PC-3 (cell line): ENCODE data around the gene TMEM44. TPM values are rescaled to one million over a fixed set of nuclear protein-coding genes. Genes with fewer than 3 reads are reported as not detected.

ENCODE experiments used
- ATAC-seq: fragments of 200-7000 bp; cut with Tn5 transposase; 2 replicates; pipeline ENCODE4 v1.9.1; 2020; ENCODE audit warnings: mild to moderate bottlenecking, moderate library complexity
- BruUV-seq: library from RNA; stranded (reverse); fragments of 400-500 nt; replicated peaks from 2 replicates; lab custom pipeline; 2021; lab: Mats Ljungman, UMichigan
- CTCF ChIA-PET: fragments of 300-600 bp; sonication (Branson Sonifier 250); formaldehyde crosslinking; loops from one replicate; lab custom pipeline; 2022; ENCODE audit warnings: antibody characterized with exemption; lab: Charles Lee
- POLR2A ChIA-PET: fragments of 300-600 bp; sonication (Branson Sonifier 250); formaldehyde crosslinking; loops from one replicate; lab custom pipeline; 2022; ENCODE audit warnings: antibody characterized with exemption; ENCODE audit not compliant: unreplicated experiment; lab: Charles Lee
- DNase-seq: peaks from one replicate; pipeline ENCODE4 v3.0.0-alpha.2; 2015
- H2AFZ ChIP-seq: fragments of 300-600 bp; sonication (generic); 2 replicates; pipeline ENCODE4 v1.6.0; 2016; ENCODE audit warnings: antibody characterized with exemption, low read length
- H3F3A ChIP-seq: fragments of 300-600 bp; sonication (generic); one replicate; pipeline ENCODE4 v1.6.0; 2017; ENCODE audit warnings: antibody characterized with exemption, low read length, control low read depth, mild to moderate bottlenecking; ENCODE audit not compliant: unreplicated experiment
- H3K27ac ChIP-seq: fragments of 300-600 bp; sonication (generic); 2 replicates; pipeline ENCODE4 v1.5.1; 2016; ENCODE audit warnings: mild to moderate bottlenecking, low read length
- H3K27me3 ChIP-seq: fragments of 300-600 bp; sonication (generic); 2 replicates; pipeline ENCODE4 v1.6.1; 2016; ENCODE audit warnings: low read length, mixed read lengths
- H3K36me3 ChIP-seq: fragments of 300-600 bp; sonication (generic); 2 replicates; pipeline ENCODE4 v1.6.1; 2016; ENCODE audit warnings: low read depth, mixed run types, low read length, mixed read lengths
- H3K4me1 ChIP-seq: fragments of 300-600 bp; sonication (generic); 2 replicates; pipeline ENCODE4 v1.5.1; 2016; ENCODE audit warnings: low read length; ENCODE audit not compliant: insufficient read depth
- H3K4me2 ChIP-seq: fragments of 300-600 bp; sonication (generic); 2 replicates; pipeline ENCODE4 v1.6.0; 2016; ENCODE audit warnings: low read length
- H3K4me3 ChIP-seq: fragments of 300-600 bp; sonication (generic); 2 replicates; pipeline ENCODE4 v1.5.1; 2016; ENCODE audit warnings: mild to moderate bottlenecking, low read length, mixed read lengths
- H3K79me2 ChIP-seq: fragments of 300-600 bp; sonication (generic); 2 replicates; pipeline ENCODE4 v1.6.1; 2017; ENCODE audit warnings: low read length, mixed read lengths
- H3K9ac ChIP-seq: fragments of 300-600 bp; sonication (generic); 2 replicates; pipeline ENCODE4 v1.6.0; 2016; ENCODE audit warnings: mild to moderate bottlenecking, low read length
- H3K9me2 ChIP-seq: fragments of 300-600 bp; sonication (generic); replicated peaks from 2 replicates; pipeline ENCODE4 v1.6.1; 2016; ENCODE audit warnings: mixed run types, low read length, mixed read lengths
- H3K9me3 ChIP-seq: fragments of 300-600 bp; sonication (generic); 2 replicates; pipeline ENCODE4 v1.6.1; 2016; ENCODE audit warnings: low read length, mixed read lengths
- H4K20me1 ChIP-seq: fragments of 300-600 bp; sonication (generic); 2 replicates; pipeline ENCODE4 v1.6.1; 2016; ENCODE audit warnings: low read length, mixed read lengths
- EZH2 ChIP-seq: fragments of 300-600 bp; sonication (generic); IDR thresholded peaks from one replicate; pipeline ENCODE4 v1.6.1; 2017; ENCODE audit warnings: antibody characterized with exemption, mild to moderate bottlenecking, low read length; ENCODE audit not compliant: unreplicated experiment
- EZH2phosphoT487 ChIP-seq: fragments of 300-600 bp; sonication (generic); IDR thresholded peaks from 2 replicates; pipeline ENCODE4 v1.6.1; 2018; ENCODE audit warnings: mild to moderate bottlenecking, antibody characterized with exemption, low read length, borderline replicate concordance
- intact Hi-C: fragments of 100-400 bp; cut with micrococcal nuclease; formaldehyde crosslinking; loops from 2 replicates; pipeline ENCODE4 v1.9.0; 2023
- total RNA-seq: library from RNA; depleted of rRNA; stranded (reverse); fragments of >200 nt; gene quantifications from 2 replicates; pipeline ENCODE4 v1.2.3, GENCODE V29; 2014
- TF ChIP-seq, protein P1 (sequence below): fragments of 300-600 bp; sonication (generic); conservative IDR thresholded peaks from 2 replicates; pipeline ENCODE4 v1.5.1; 2017; ENCODE audit warnings: antibody characterized with exemption, low read depth, mild to moderate bottlenecking, low read length

Gene TMEM44
- total RNA-seq, 1 experiment from 2014 or later = 16.6 TPM

DNA sequence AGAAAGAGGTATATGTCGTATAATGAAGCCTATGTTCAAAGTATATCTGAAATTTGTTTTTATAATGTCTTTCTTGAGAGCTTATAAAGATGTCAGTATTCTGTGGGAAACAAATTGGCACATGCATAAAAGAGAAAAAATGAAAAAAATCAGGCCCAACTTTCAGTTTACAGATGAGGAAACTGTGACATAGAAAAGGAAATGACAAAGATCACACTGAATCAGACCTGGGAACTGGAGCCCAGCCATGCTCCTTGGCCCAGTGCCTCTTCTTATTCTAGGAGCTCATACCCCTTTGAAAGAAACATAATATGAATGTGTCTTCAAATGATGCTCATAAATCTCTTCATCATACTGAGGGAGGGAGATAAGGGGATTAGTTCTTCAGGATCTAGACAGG is 48.4 kb downstream of the TMEM44 start:
- peak; percentile 82 for DNase-seq
- ChIA-PET POLR2A (interaction anchor here (0.6 to 0.8 kb wide), 4 partner anchors 8 to 87 kb away, joined by 3 to 7 read pairs (median 5); no protein-coding TSS in a partner anchor), CTCF (interaction anchor here (1.7 kb wide), 1 partner anchor 113 kb away, joined by 5 read pairs; no protein-coding TSS in a partner anchor)
- Histone ChIP-seq H3F3A (peaks cover 3% of the 10 kb centered on the region), H3K4me2 (peak overlapping the region; percentile 94), H4K20me1 (no peaks in the 10 kb centered on the region), H2AFZ (no peak overlapping the region), H3K36me3 (no peaks in the 10 kb centered on the region), H3K79me2 (peaks cover 17% of the 10 kb centered on the region), H3K4me3 (peak overlapping the region; percentile 98), H3K9me3 (no peaks in the 10 kb centered on the region), H3K27me3 (no peaks in the 10 kb centered on the region), H3K9ac (peak overlapping the region; percentile 98), H3K27ac (peak overlapping the region; percentile 82), H3K9me2 (no peaks in the 10 kb centered on the region), H3K4me1 (peaks cover 39% of the 10 kb centered on the region)
- TF ChIP-seq EZH2phosphoT487 (no peak), EZH2 (no peak)
- TF ChIP-seq, protein P1, sequence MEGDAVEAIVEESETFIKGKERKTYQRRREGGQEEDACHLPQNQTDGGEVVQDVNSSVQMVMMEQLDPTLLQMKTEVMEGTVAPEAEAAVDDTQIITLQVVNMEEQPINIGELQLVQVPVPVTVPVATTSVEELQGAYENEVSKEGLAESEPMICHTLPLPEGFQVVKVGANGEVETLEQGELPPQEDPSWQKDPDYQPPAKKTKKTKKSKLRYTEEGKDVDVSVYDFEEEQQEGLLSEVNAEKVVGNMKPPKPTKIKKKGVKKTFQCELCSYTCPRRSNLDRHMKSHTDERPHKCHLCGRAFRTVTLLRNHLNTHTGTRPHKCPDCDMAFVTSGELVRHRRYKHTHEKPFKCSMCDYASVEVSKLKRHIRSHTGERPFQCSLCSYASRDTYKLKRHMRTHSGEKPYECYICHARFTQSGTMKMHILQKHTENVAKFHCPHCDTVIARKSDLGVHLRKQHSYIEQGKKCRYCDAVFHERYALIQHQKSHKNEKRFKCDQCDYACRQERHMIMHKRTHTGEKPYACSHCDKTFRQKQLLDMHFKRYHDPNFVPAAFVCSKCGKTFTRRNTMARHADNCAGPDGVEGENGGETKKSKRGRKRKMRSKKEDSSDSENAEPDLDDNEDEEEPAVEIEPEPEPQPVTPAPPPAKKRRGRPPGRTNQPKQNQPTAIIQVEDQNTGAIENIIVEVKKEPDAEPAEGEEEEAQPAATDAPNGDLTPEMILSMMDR = no peak
- no TSS peak for BruUV-seq
- ATAC-seq = peak; percentile 4; the same call in 1 of the 2 replicates
- intact Hi-C loops = loop anchor here (1.0 kb wide), 1 partner anchor 8 kb away; no protein-coding TSS in a partner anchor

DNA sequence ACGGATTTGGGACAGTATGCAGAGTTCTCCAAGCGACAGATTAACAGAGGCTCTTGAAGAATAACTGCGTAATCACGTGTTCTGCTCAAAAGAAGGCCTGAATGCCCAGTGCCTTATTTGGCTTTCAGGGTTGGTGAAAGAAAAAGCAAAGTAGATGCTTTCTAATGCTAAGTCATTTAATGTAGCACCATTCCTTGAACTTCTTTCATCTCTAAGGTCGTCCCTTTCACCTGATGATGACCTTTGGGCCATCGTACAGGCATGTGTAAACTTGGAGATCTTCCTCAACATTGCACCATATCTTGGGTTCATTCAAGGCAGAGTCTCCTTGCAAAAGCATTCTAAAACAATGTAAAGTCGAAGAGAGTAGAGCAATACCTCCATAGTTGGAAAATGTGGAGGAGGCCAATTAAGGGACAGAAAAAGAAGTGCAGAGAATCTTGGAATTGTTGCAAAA is 48.9 kb downstream of the TMEM44 start:
- H3K9ac ChIP-seq = peak overlapping the region; percentile 98
- H3K4me1 ChIP-seq = peaks cover 39% of the 10 kb centered on the region
- ATAC-seq = no peak
- no peaks in the 10 kb centered on the region for H3K27me3 ChIP-seq
- intact Hi-C loops = loop anchor here (1.0 kb wide), 1 partner anchor 9 kb away; no protein-coding TSS in a partner anchor
- no peak for DNase-seq
- peak overlapping the region; percentile 98 for H3K4me3 ChIP-seq
- no peaks in the 10 kb centered on the region for H3K9me3 ChIP-seq
- H3F3A ChIP-seq = peaks cover 3% of the 10 kb centered on the region
- POLR2A ChIA-PET = interaction anchor here (0.6 to 0.8 kb wide), 3 partner anchors 8 to 87 kb away, joined by 3 to 7 read pairs (median 6); no protein-coding TSS in a partner anchor
- no peaks in the 10 kb centered on the region for H3K36me3 ChIP-seq
- CTCF ChIA-PET = interaction anchor here (1.7 kb wide), 1 partner anchor 112 kb away, joined by 5 read pairs; no protein-coding TSS in a partner anchor
- H3K27ac ChIP-seq = peak overlapping the region; percentile 82
- H4K20me1 ChIP-seq = no peaks in the 10 kb centered on the region
- TF ChIP-seq EZH2phosphoT487 = no peak
- H2AFZ ChIP-seq = peak overlapping the region; percentile 89
- BruUV-seq = TSS peak; percentile 86
- H3K4me2 ChIP-seq = peak overlapping the region; percentile 94
- H3K9me2 ChIP-seq = no peaks in the 10 kb centered on the region
- H3K79me2 ChIP-seq = peaks cover 17% of the 10 kb centered on the region

DNA sequence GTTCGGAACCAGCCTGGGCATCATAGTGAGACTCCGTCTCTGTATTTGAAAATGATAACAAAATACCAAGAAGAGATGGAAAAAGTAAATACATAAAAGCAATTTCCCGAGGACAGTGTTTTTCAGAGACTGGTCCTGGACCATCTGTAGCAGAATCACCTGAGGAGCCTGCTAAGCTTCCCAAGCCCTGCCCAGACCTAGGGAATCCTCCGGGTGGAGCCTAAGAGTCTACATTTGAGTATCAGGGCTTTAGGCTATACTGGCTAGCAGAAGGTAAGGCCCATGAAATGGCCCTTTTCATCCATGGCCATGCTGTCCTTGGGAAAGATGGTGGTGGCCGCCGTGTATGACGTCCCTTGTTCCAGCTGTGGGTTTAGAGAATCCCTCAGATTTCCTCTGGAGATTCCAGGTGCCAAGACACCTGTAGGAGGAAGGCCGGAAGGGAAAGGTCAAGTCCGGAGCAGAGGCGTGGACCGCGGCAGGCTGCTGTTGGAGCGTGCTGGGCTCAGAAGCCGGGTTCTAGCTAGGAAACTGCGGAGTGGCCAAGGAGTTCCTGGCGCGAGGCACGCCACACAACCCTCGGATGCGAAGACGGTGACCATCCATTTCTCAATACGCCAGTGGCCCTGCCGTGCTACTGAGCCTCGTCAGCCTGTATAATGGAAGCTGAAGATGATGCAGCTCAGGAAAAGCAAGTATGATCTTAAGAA is 50.9 kb downstream of the TMEM44 start:
- peak; percentile 23 for DNase-seq
- Histone ChIP-seq H2AFZ (no peak overlapping the region), H3F3A (peaks cover 3% of the 10 kb centered on the region), H3K9ac (no peak overlapping the region), H3K4me1 (peaks cover 44% of the 10 kb centered on the region), H3K27me3 (no peaks in the 10 kb centered on the region), H3K4me3 (no peak overlapping the region), H3K27ac (no peak overlapping the region), H3K9me3 (no peaks in the 10 kb centered on the region), H3K36me3 (no peaks in the 10 kb centered on the region), H3K79me2 (peaks cover 17% of the 10 kb centered on the region), H4K20me1 (no peaks in the 10 kb centered on the region), H3K4me2 (no peak overlapping the region), H3K9me2 (no peaks in the 10 kb centered on the region)
- intact Hi-C loops = no loop called here
- ChIA-PET POLR2A (interaction anchor here (0.6 kb wide), 2 partner anchors 182 to 895 kb away, joined by 3 to 9 read pairs; no protein-coding TSS in a partner anchor), CTCF (interaction anchor here (0.6 to 0.7 kb wide), 2 partner anchors 11 to 101 kb away, joined by 3 to 13 read pairs; no protein-coding TSS in a partner anchor)
- TF ChIP-seq EZH2 (no peak), EZH2phosphoT487 (no peak)
- no peak for ATAC-seq
- BruUV-seq = no TSS peak
